H9 (cell line): ENCODE measurements around the gene ESRRB. TPM values are rescaled to one million over a fixed set of nuclear protein-coding genes. Genes with fewer than 3 reads are reported as not detected.

Source experiments
- DNase-seq: peaks from one replicate; pipeline ENCODE4 v3.0.0-alpha.2; 2017
- H2AFZ ChIP-seq: one replicate; pipeline ENCODE4 v1.6.1; 2013; ENCODE audit warnings: mild to moderate bottlenecking, low read length, control low read depth, moderate library complexity
- H2AK5ac ChIP-seq: 2 replicates; pipeline ENCODE4 v1.6.1; 2013; ENCODE audit warnings: low read length, control low read depth, mixed read lengths; ENCODE audit not compliant: insufficient read length
- H2BK120ac ChIP-seq: one replicate; pipeline ENCODE4 v1.6.1; 2013; ENCODE audit warnings: low read depth, mild to moderate bottlenecking, low read length, control low read depth, inconsistent platforms; ENCODE audit not compliant: poor library complexity, severe bottlenecking
- H2BK12ac ChIP-seq: 2 replicates; pipeline ENCODE4 v1.6.1; 2013; ENCODE audit warnings: low read length, control low read depth, mixed read lengths, low read depth; ENCODE audit not compliant: insufficient read length
- H2BK15ac ChIP-seq: 2 replicates; pipeline ENCODE4 v1.6.1; 2013; ENCODE audit warnings: low read depth, low read length, control low read depth
- H2BK20ac ChIP-seq: one replicate; pipeline ENCODE4 v1.6.1; 2013; ENCODE audit warnings: low read depth, mild to moderate bottlenecking, low read length, control low read depth, inconsistent platforms; ENCODE audit not compliant: poor library complexity, severe bottlenecking
- H2BK5ac ChIP-seq: 2 replicates; pipeline ENCODE4 v1.6.1; 2013; ENCODE audit warnings: low read length, control low read depth, mixed read lengths; ENCODE audit not compliant: insufficient read length
- H3K14ac ChIP-seq: 2 replicates; pipeline ENCODE4 v1.6.1; 2013; ENCODE audit warnings: low read length, control low read depth; ENCODE audit not compliant: insufficient read depth
- H3K18ac ChIP-seq: 2 replicates; pipeline ENCODE4 v1.6.1; 2013; ENCODE audit warnings: low read depth, mild to moderate bottlenecking, mixed read lengths, low read length, control low read depth; ENCODE audit not compliant: insufficient read length
- H3K23ac ChIP-seq: 2 replicates; pipeline ENCODE4 v1.6.1; 2013; ENCODE audit warnings: low read length, control low read depth, mixed read lengths, low read depth; ENCODE audit not compliant: insufficient read length
- H3K23me2 ChIP-seq: 2 replicates; pipeline ENCODE4 v1.6.1; 2013; ENCODE audit warnings: low read depth, mild to moderate bottlenecking, mixed read lengths, low read length, control low read depth; ENCODE audit not compliant: insufficient read length, poor library complexity, severe bottlenecking
- H3K27ac ChIP-seq: 2 replicates; pipeline ENCODE4 v1.5.1; 2013; ENCODE audit warnings: low read length, control low read depth, mixed read lengths, low read depth; ENCODE audit not compliant: insufficient read length
- H3K27me3 ChIP-seq: 2 replicates; pipeline ENCODE4 v1.6.1; 2013; ENCODE audit warnings: low read length, control low read depth, inconsistent platforms; ENCODE audit not compliant: insufficient read depth
- H3K4ac ChIP-seq: 2 replicates; pipeline ENCODE4 v1.6.1; 2013; ENCODE audit warnings: low read depth, mild to moderate bottlenecking, control low read depth, inconsistent platforms, low read length, moderate library complexity
- H3K4me1 ChIP-seq: 2 replicates; pipeline ENCODE4 v1.6.1; 2013; ENCODE audit warnings: low read length, control low read depth, inconsistent platforms; ENCODE audit not compliant: insufficient read depth
- H3K4me2 ChIP-seq: 2 replicates; pipeline ENCODE4 v1.6.1; 2013; ENCODE audit warnings: low read length, control low read depth, mixed read lengths; ENCODE audit not compliant: insufficient read length, insufficient read depth
- H3K56ac ChIP-seq: 2 replicates; pipeline ENCODE4 v1.6.1; 2013; ENCODE audit warnings: low read depth, mild to moderate bottlenecking, mixed read lengths, low read length, control low read depth; ENCODE audit not compliant: insufficient read length
- H3K79me1 ChIP-seq: 2 replicates; pipeline ENCODE4 v1.6.1; 2013; ENCODE audit warnings: low read depth, mild to moderate bottlenecking, moderate library complexity, low read length, control low read depth, inconsistent platforms; ENCODE audit not compliant: insufficient read depth, poor library complexity, severe bottlenecking
- H3K79me2 ChIP-seq: 2 replicates; pipeline ENCODE4 v1.6.1; 2013; ENCODE audit warnings: low read length, control low read depth, inconsistent platforms; ENCODE audit not compliant: insufficient read depth
- H3K9ac ChIP-seq: 2 replicates; pipeline ENCODE4 v1.6.1; 2013; ENCODE audit warnings: low read length, control low read depth, mixed read lengths; ENCODE audit not compliant: insufficient read length; ENCODE audit errors: extremely low read depth
- H3K9me3 ChIP-seq: one replicate; pipeline ENCODE4 v1.6.1; 2013; ENCODE audit warnings: low read depth, low read length, inconsistent platforms; ENCODE audit not compliant: control insufficient read depth
- H3T11ph ChIP-seq: one replicate; pipeline ENCODE4 v1.6.1; 2013; ENCODE audit warnings: mild to moderate bottlenecking, low read length, control low read depth, inconsistent platforms
- H4K20me1 ChIP-seq: one replicate; pipeline ENCODE4 v1.6.1; 2013; ENCODE audit not compliant: control insufficient read depth, insufficient read length, insufficient read depth
- H4K5ac ChIP-seq: 2 replicates; pipeline ENCODE4 v1.6.1; 2013; ENCODE audit warnings: low read depth, mild to moderate bottlenecking, mixed read lengths, low read length, control low read depth; ENCODE audit not compliant: insufficient read length
- H4K8ac ChIP-seq: replicated peaks from 2 replicates; pipeline ENCODE4 v1.6.1; 2013; ENCODE audit warnings: low read length, control low read depth, mixed read lengths, low read depth; ENCODE audit not compliant: insufficient read length
- H4K91ac ChIP-seq: 2 replicates; pipeline ENCODE4 v1.6.1; 2013; ENCODE audit warnings: low read depth, mild to moderate bottlenecking, moderate library complexity, mixed read lengths, low read length, control low read depth; ENCODE audit not compliant: insufficient read length
- H3K27ac Mint-ChIP-seq, 3 experiments: 2 replicates in 2 of 3; 3 replicates in 1 of 3; pipeline ENCODE4 v1.8.0; 2020 to 2021; ENCODE audit warnings: mixed read lengths in 3 of 3, mild to moderate bottlenecking in 1 of 3, moderate library complexity in 1 of 3
- H3K27me3 Mint-ChIP-seq: 2 replicates; pipeline ENCODE4 v1.8.0; 2021; ENCODE audit warnings: low read depth, mild to moderate bottlenecking, moderate library complexity, mixed read lengths
- H3K36me3 Mint-ChIP-seq, 3 experiments: 2 replicates in 2 of 3; 3 replicates in 1 of 3; pipeline ENCODE4 v1.8.0; 2020 to 2021; ENCODE audit warnings: low read depth in 3 of 3, mixed read lengths in 3 of 3; ENCODE audit not compliant: insufficient read depth in 1 of 3
- H3K4me1 Mint-ChIP-seq, 2 experiments: 2 replicates each; pipeline ENCODE4 v1.8.0; 2020; ENCODE audit warnings: mixed read lengths in 2 of 2
- H3K4me3 Mint-ChIP-seq, 2 experiments: 2 replicates in 1 of 2; 3 replicates in 1 of 2; pipeline ENCODE4 v1.8.0; 2020 to 2021; ENCODE audit warnings: mild to moderate bottlenecking in 2 of 2, mixed read lengths in 2 of 2, moderate library complexity in 1 of 2
- H3K9me3 Mint-ChIP-seq, 2 experiments: 2 replicates in 1 of 2; 3 replicates in 1 of 2; pipeline ENCODE4 v1.8.0; 2020; ENCODE audit warnings: mild to moderate bottlenecking in 2 of 2, mixed read lengths in 2 of 2, moderate library complexity in 1 of 2
- CTCF ChIP-seq: fragments of 200-600 bp; sonication (generic); conservative IDR thresholded peaks from 3 replicates; pipeline ENCODE4 v1.8.0; 2021; ENCODE audit warnings: antibody characterized with exemption, mild to moderate bottlenecking
- WGBS: extraction: QIAGEN DNeasy Blood & Tissue Kit; methylation state at CpG from one replicate; pipeline ENCODE4 v1.1.7; 2013; ENCODE audit warnings: missing lambda C conversion rate, low lambda C conversion rate, mixed read lengths; ENCODE audit not compliant: insufficient read length; ENCODE audit errors: extremely low coverage; 5-methylcytosine and 5-hydroxymethylcytosine counted together
- total RNA-seq: library from RNA; stranded (reverse); gene quantifications from 2 replicates; pipeline ENCODE4 v1.2.1, GENCODE V29; 2021

Gene ESRRB
- total RNA-seq, 1 experiment from 2014 or later: 0.11 TPM

- Mint-ChIP-seq H3K27ac (no peak overlapping the region), H3K36me3 (peaks cover 0 to 2% (median 0%) of the 10 kb centered on the region in 3 experiments; a peak in 1 of 7 replicates), H3K9me3 (no peaks in the 10 kb centered on the region), H3K4me3 (no peak overlapping the region), H3K27me3 (peaks cover 30% of the 10 kb centered on the region), H3K4me1 (peaks cover 13 to 16% of the 10 kb centered on the region in 2 experiments)
- no peak overlapping the region for H2BK15ac ChIP-seq
- H3K18ac ChIP-seq: no peak overlapping the region
- H2BK20ac ChIP-seq: no peak overlapping the region
- 0 out of 2 replicates have a peak, but pooled peaks cover 4% of the 10 kb centered on the region for H3K4me1 ChIP-seq
- no peak for DNase-seq
- no peak overlapping the region for H3K9ac ChIP-seq
- H4K91ac ChIP-seq: no peak overlapping the region
- no peak overlapping the region for H2AK5ac ChIP-seq
- no peak overlapping the region for H2AFZ ChIP-seq
- H3K79me2 ChIP-seq: 0 out of 2 replicates have a peak, but pooled peaks cover 2% of the 10 kb centered on the region
- no peaks in the 10 kb centered on the region for H3K27me3 ChIP-seq
- no peak overlapping the region for H3T11ph ChIP-seq
- no peak overlapping the region for H4K5ac ChIP-seq
- H3K4me2 ChIP-seq: no peak overlapping the region
- no peak for TF ChIP-seq CTCF
- H3K9me3 ChIP-seq: no peaks in the 10 kb centered on the region
- H3K4ac ChIP-seq: no peak overlapping the region
- no peaks in the 10 kb centered on the region for H4K20me1 ChIP-seq
- H2BK12ac ChIP-seq: no peak overlapping the region
- no CpG with 5 or more reads among the region's 16 CpGs for WGBS
- no peak overlapping the region; the same call in 1 of the 2 replicates for H3K14ac ChIP-seq
- no peaks in the 10 kb centered on the region for H3K79me1 ChIP-seq
- no peak overlapping the region for H2BK5ac ChIP-seq
- no peak overlapping the region for H3K23ac ChIP-seq
- H3K23me2 ChIP-seq: no peaks in the 10 kb centered on the region
- no peak overlapping the region for H2BK120ac ChIP-seq
- H4K8ac ChIP-seq: no peak overlapping the region
- no peak overlapping the region for H3K27ac ChIP-seq
- H3K56ac ChIP-seq: no peak overlapping the region
Observed at GRCh38 chr14:76337635-76338545, 38.0 kb upstream of the ESRRB start.
